HG02970 (cell line): ENCODE measurements around the gene UNC5C.

Experiments
- ATAC-seq: cut with Tn5 transposase; IDR thresholded peaks from one replicate; pipeline ENCODE4 v1.9.1; 2021; ENCODE audit warnings: mild to moderate bottlenecking, moderate library complexity, moderate number of reproducible peaks; ENCODE audit not compliant: unreplicated experiment, low FRiP score

Gene UNC5C

GRCh38 chr4:95238554-95238953 lies 310.2 kb downstream of the UNC5C start:
- ATAC-seq: no peak

DNA sequence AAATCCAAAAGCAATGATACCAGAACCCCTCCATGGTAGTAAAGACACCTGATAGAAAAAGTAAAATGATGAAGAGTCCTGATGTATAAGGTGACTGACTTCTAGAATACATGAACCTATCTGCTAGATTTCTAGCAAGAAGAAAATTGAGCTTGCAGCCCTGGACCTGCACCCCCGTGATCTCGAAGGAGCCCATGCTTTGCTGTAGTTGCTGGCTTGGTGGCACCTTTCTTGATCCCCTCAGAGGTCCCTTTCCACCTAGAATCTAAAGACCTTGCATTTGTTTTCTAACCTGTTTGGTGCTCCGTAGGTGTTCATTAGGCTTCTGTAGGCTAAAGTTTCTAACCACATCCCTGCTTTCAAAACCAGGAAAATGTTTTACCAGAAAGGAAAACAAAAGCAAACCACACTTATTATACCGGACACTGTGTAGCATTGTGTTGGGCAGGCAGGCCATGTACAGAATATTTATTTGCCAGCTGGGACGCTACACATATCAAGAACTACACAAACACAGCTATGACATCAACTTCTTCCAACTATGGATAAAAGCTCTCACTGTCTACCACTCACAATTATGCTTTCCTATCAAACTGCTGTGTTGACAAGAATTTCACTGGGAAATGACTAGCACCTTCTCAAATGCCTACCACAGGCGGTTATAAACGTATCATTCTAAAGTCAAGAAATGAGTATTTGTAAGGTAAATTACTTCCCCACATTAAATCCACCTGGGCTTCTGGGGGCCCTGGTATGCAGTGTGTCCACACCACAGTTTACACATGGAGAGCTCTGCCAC lies 316.2 kb downstream of the UNC5C start:
- no peak for ATAC-seq

DNA sequence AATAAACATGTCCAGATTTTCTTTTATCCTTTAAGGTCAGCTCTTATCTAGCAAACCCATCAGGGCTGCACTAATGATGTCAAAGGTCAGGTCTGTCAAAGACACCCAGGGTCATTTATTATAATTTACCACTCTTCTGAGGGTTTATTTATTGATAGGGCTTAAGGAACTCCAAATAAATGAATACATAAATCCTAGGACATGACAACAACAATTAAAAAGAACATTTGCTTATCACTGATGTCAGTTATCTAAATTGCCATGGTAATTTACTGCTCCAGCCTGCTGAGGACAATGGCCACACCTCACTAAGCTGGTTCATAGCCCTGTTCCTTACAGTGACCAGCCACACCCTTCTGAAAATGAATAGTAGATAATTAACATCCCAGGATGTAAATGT lies 317.1 kb downstream of the UNC5C start:
- ATAC-seq: no peak

DNA sequence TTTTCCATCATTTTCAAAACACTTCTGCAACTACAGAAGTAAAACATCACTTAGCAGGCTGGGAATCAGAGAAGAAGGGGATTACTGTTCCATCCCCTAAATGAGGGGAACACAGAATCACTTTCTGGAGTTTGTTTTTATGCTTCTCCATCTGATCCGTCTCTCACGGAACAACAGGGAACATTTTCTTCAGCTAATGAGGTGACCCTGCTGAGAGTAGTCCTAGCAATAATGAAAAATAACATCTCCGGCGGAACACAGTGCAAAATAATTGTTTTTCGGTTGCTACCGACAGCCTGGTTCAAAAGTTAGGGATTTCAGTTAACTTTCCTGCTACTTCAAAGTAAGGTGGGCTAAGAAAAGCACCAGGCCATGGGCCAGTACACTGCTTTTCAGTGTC lies 322.9 kb downstream of the UNC5C start:
- no peak for ATAC-seq

GRCh38 chr4:95224402-95224801 lies 324.4 kb downstream of the UNC5C start:
- ATAC-seq: no peak

DNA sequence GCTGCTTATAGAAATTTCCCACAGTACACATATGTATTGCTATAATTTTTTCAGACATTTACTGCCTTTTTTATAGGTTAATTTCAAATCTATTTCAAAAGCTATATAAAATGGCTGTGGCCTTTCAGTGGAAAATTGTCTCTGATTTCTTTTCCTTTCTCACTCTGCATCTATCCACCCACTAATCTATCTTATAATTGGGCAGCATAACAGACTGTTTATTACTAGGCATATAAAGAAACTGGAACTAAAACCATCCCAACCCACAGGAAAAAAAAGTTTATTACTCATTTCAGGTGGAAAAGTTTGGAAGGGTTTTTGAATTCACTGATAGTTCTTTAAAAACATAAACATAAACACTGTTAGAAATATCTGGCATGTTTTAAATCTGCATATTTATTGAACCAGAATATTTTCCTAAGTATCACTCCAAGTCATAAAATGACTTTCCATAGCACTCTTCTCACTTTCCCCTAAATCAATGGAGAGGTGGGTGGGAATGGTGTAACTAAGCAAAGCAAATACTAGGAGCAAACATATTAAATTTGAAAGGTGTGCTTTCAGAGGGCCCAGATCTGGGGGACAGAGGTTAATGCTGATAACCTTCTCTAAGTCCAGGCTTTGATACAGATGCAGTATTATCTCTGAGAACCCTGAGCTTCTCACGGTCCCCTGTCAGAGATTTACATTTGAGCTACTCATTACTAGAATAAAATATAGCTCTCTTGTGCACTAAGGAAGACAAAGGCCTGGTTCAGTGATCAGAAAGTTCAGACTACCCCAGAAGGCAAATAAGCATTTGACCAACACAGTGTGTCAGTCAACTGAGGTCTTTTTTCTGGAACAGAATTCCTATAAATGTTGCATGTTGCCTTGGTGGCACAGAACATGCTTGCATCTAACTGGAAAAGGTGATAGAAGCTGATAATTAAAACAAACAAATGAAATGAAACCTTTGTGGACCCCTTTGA lies 328.3 kb downstream of the UNC5C start:
- ATAC-seq: no peak

DNA sequence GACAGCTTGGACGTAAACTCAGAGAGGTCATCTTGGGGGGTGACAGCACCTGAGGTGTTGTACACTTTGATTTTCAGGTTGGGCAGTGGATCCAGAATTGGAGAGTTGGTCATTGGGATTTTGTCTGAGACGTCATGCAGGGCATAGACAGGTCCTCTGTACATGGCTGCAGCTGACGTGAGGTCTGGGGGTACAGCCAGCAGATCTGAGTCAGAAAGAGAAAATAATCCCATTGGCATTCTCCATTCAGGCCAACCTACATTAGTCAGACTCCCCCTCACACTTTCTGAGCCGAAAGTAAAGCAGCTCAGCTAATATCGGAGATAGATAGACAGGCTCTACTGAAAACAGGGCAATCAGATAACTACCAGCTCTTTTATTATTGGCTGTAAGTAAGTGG lies 329.7 kb downstream of the UNC5C start:
- no peak for ATAC-seq

DNA sequence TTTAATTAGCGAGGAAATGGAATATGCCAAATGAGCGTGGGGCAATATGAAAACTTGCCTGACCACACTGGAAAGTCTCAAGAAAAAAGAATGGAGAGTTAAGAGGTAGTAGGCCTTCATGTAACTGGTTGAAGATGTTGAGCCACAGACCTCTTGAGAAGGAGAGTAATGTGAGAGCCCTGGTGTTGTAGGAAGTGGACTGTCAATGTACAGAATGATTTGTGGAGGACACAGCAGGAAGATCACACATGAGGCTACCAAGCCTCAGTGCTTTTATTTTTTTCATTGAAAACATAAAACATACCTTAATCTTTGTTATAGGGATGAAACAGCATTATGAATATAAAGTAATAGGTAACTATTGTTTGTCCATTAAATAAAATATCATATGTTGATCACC lies 331.6 kb downstream of the UNC5C start:
- no peak for ATAC-seq

DNA sequence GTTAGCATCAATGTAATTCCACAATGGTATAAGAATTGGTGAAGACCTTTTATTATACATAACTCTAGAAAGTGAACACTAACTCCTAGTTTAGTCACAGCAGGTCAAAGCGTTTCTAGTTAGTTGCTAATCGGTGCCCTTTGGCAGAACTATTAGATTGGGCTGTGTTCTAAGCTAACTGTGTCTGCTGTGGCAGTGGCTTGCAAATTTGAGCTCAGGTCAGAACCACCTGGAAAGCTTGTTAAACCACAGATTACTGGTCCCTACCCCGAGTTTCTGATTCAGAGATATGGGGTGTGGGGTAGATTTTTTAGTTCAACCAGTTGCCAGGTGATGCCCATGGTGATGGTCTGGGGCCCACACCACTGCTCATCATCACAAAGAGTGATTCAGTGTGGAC lies 332.1 kb downstream of the UNC5C start:
- ATAC-seq: no peak

DNA sequence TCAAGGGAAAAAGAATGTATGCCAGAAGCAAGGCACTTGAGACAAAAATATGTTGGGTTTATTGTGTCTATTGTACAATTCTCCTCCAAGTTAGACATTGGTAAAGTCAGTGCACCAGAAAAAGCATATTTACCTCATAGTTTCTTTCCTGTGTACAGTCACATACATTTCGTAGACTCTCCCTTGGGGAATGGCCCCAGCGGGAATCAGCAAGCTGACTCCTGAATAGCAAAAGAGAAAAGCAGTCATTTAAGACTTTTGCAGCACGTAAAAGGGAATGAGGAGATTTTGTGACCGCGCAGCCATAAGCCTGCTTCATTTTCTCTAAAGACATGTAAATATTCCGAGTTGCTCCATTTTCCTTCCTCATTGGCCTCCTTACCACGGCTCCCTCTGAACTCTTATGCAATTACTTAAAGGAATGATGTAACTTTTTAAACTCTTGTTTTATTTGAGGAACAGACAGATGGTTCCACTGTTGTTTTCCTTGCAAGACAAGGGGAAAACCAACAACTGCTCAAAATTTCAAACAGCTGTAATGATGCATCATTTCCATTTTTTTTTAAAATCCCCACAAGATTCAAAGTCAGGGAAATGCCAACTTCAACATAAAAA lies 332.7 kb downstream of the UNC5C start:
- ATAC-seq: no peak

GRCh38 chr4:95215043-95215442 lies 333.7 kb downstream of the UNC5C start:
- no peak for ATAC-seq

DNA sequence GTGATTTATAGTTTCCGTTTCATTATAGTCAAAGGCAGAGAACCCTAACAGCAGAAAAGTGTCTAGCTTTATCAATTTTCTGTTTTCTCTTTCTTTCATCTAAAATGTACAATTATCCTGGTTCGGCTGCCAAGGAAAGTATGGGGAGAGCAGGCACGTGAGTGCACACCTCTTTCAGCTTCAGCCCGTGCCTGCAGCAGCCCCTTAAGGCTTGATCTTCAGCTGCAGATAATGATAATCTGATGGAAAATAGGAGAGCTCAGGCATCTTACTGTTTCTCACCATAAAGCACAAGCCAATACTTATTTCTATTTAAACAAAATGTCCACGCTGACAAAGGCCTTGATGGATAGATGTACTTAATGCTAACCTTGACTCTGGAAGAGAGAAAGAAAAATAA lies 334.4 kb downstream of the UNC5C start:
- no peak for ATAC-seq

GRCh38 chr4:95213366-95213765 lies 335.4 kb downstream of the UNC5C start:
- no peak for ATAC-seq

- no peak for ATAC-seq
Measured at GRCh38 chr4:95212692-95213091, 336.1 kb downstream of the UNC5C start.

GRCh38 chr4:95209927-95210326 lies 338.8 kb downstream of the UNC5C start:
- ATAC-seq: no peak

- ATAC-seq: no peak
Measured at GRCh38 chr4:95204873-95205272, 343.9 kb downstream of the UNC5C start.

DNA sequence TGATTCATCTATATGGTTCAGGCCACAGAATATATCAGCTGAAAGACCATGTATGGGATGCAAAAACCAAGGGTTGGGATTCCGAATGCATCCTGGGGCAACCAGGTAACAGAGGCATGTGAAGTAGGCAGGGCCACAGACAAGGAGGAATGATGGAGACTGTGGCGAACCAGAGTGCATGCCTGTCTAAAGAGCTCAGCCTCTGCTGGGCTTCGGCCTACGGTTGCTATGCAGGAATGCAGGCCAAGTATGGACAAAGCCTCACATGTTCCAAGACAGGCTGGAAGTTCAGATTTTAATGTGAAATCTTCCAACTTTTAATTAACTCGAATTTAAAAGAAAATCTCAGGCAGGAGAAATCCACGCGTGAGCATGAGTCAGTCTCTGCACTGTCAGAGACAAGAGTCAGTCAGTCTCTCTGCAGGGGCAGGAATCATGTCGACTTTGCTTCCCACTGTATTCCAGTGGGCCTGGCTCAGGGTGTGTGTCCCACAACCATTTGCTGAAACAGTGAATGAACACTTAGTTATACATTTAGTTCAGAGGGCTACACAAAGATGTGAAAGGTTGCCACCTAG lies 344.4 kb downstream of the UNC5C start:
- no peak for ATAC-seq

- no peak for ATAC-seq
Measured at GRCh38 chr4:95198961-95199360, 349.8 kb downstream of the UNC5C start.

DNA sequence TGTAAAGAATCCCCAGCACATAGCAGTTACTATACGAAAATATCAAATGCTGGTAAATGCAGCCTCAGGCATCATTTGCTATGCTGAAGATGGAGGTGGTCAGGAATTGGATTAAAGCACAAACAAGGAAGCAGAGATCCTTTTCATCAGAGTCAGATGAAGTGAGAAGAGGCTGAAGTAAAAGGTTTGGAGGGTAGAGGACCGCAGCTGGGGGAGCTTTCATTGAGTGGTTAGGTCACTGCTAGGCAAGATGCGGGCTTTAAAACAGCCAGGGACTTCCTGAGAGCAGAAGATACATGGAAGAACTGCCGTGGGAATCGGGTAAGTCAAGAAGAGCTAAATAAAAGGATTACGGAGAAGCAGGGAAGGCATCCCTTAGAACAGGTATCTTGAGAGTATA lies 351.4 kb downstream of the UNC5C start:
- ATAC-seq: no peak

DNA sequence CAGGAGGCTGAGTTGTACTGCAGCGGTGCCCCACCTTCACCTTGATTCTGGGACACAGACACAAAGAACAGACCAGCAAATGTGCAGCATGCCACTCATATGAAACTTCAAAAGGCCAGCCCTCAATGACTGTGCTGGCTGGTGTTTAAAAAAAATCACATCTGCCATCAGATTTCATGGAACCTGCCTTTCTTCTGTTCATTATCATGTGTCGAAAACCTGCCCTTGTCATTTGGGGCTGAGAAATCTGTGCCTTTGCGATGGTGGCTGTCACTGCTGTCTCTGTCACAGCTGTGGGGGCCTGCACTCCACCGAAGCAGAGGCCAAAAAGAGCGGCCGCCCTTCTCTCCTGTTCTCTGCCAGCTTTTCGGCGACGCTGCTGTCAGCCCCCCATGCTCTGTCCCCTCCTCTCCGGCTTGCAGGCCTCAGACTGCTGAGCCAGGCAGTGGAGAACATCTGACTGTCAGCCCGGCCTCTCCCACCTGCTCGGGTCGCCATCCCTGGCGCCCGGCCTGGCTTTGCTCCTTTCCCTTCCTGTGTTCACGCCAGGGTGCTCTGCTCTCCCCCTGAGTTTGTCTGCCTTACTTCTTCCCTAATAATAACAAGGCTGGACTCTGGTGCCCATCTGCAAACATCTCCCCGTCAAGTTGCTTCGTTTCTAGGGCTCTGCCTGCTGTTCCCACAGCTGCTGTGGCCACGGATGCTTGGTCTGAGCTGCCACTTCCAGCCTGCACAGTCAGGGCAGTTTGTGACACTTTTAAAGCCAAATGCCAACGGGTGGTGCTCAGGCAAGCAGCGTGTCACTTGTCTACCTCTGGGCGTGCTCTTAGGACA lies 355.2 kb downstream of the UNC5C start:
- ATAC-seq: no peak
